MM.1S (cell line): ENCODE measurements around the gene PPP1R37.

Experiments used
- EZH2 ChIP-seq: fragments of 300-600 bp; sonication (generic); optimal IDR thresholded peaks from 2 replicates; pipeline ENCODE3; 2017; ENCODE audit warnings: low read depth, mild to moderate bottlenecking, antibody characterized with exemption, low read length, mixed read lengths
- TF ChIP-seq, protein P1 (sequence below): fragments of 300-600 bp; sonication (generic); IDR thresholded peaks from 2 replicates; pipeline ENCODE4 v1.5.1; 2016; ENCODE audit warnings: antibody characterized with exemption, low read length, mixed read lengths

DNA sequence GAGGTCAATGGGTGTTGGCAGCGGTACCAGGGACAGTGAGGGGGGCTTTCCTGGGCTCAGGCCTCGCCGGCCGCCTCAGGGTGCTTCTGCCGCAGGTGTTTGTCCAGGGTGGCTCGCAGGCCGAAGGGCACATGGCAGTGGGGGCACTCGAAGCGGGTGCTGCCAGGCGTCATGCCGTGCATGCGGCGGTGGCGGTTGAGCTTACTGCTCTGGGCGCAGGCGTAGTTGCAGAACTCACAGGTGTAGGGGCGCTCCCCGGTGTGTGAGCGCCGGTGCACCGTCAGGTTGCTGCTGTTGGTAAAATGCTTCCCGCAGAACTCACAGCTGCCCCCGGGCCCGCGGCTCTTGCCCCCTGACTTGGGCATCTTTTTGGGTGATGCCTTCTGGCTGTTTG lies 21.4 kb upstream of the PPP1R37 start:
- TF ChIP-seq, protein P1, sequence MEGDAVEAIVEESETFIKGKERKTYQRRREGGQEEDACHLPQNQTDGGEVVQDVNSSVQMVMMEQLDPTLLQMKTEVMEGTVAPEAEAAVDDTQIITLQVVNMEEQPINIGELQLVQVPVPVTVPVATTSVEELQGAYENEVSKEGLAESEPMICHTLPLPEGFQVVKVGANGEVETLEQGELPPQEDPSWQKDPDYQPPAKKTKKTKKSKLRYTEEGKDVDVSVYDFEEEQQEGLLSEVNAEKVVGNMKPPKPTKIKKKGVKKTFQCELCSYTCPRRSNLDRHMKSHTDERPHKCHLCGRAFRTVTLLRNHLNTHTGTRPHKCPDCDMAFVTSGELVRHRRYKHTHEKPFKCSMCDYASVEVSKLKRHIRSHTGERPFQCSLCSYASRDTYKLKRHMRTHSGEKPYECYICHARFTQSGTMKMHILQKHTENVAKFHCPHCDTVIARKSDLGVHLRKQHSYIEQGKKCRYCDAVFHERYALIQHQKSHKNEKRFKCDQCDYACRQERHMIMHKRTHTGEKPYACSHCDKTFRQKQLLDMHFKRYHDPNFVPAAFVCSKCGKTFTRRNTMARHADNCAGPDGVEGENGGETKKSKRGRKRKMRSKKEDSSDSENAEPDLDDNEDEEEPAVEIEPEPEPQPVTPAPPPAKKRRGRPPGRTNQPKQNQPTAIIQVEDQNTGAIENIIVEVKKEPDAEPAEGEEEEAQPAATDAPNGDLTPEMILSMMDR: no peak
- no peak for TF ChIP-seq EZH2
